Measurements from ENCODE around the gene CERCAM. TPM values are rescaled to one million over a fixed set of nuclear protein-coding genes. Genes with fewer than 3 reads are reported as not detected.
"Not testable (repeated sequence)": the region's sequence is repeated elsewhere in the genome, so short reads cannot be mapped to it uniquely, and the experiment has no call there.

Gene CERCAM
- polyA plus RNA-seq, 4 donors = 37.9 to 50.5 (median 40.8) TPM

DNA sequence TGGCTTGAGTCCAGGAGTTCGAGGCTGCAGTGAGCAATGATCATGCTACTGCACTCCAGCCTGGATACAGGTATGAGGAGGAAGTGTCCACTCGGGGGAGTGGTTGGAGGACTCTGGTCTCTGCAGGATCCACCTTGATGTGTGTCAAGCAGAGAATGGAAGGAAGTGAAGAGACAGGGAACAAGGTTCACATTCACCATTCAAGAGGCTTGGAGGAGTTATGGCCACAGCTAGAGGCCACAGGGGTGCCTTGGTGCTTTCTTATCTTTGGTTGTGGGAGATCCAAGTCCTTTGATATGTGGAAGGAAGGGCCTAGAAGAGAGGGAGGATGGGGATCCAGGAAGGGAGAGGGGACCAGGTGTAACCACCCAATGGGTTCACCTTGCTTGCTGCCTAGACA lies 5.4 kb upstream of the CERCAM start:
- no peak for DNase-seq (ENCODE audit: low read depth in 4 of 4, low spot score in 3 of 4)

DNA sequence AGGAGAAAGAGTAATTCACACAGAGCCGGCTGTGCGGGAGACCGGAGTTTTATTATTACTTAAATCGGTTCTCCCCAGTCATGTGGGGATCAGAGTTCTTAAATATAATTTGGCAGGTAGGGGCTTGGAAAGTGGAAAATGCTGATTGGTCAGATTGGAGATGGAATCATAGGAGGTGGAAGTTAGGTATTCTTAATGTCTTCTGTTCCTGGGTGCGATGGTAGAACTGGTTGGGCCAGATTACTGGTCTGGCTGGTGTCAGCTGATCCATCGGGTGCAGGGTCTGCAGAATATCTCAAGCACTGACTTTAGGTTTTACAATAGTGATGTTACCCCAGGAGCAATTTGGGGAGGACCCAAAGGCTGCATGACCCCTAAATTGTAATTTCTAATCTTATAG lies 4.6 kb upstream of the CERCAM start:
- DNase-seq (ENCODE audit: low read depth in 4 of 4, low spot score in 3 of 4) = no peak

DNA sequence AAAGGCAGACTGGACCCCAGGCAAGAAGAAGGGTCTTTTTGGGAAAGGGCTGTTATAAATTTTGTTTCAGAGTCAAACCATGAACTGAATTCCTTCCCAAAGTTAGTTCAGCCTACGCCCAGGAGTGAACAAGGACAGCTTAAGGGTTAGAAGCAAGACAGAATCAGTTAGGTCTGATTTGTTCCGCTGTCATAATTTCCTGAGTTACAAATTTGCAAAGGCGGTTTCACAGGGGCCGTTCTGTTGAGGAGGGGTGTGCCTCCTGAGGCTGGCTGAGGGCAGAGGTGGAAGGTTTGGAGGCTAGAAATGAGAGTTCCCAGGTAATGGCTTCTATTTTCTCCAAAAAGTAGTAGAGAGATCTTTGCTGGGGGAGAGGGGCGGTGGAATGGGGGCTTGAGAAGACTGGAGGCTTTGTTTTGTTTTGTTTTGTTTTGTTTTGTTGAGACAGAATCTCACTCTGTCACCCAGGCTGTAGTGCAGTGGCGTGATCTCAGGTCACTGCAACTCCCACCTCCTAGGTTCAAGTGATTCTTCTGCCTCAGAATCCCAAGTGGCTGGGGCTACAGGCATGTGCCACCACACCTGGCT lies 4.1 kb upstream of the CERCAM start:
- DNase-seq (ENCODE audit: low read depth in 4 of 4, low spot score in 3 of 4) = no peak

DNA sequence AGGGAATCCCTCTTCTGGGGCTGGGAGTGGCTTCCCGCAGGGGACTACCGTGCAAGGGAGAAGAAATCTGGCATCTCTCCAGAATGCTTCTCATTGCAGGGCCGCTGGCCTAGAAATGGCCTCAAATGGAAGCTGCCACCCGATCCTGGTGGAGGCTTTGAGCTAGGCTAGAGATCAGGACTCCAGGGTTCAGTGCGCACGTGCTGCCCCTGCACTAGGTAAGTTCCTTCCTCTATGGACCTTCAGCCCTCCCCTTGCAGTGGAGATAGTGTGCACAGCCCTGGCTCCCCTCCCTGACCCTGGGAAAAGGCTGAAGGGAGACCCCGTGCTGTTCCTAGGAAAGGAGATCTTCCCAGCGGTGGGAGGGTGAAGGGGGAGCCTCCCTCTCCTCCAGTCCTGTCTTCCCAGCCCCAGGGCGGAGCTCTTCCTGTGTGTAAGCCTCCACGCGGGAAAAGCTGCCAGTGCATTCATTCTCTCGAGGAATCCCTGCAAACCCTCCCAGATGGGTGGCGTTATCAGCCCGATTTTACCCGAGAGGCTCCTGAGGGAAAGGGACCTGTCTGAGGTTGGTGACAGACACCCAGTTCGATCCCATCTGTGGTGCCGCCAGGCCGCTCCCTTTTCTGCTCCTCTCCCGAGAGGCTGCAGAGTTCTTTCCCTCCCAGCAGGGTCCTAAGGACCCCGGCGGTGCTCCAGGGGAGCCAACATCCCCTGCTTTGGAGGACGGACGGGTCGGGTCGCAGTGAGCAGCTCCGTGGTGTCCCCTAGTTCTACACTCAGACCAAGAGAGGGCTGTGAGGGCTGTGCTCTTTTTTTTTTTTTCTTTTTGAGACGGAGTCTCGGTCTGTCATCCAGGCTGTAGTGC lies 1.4 kb upstream of the CERCAM start:
- no peak for DNase-seq (ENCODE audit: low read depth in 4 of 4, low spot score in 3 of 4)

DNA sequence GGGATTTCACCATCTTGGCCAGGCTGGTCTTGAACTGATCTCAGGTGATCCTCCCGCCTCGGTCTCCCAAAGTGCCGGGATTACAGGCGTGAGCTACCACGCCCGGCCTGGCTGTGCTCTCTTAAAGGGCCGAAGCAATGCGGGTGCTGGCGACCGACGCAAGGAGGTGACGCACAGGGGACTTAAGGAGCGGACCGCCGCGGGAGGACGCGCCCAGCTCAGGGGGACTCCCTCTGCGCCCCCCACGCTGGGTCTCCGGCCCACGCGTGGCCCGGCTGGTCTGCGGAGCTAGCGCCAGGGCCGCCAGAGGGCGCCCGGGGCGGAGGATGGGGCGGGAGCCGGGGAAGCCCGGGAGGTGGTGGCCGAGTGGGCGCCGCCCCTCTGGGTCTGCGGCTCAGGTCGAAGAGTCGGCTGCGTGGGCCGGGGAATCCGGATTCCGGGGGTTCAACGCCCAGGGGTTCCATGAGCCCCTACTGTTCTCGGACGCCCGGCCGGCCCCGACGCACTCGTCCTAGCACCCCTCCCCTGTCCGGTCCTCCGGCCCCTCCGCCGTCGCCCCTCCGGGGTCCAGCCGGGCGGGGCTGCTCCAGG lies 502 bp upstream of the CERCAM start:
- peak in 3 of 4 donors; percentile 54 to 67 (median 60) for DNase-seq (ENCODE audit: low read depth in 4 of 4, low spot score in 3 of 4)

DNA sequence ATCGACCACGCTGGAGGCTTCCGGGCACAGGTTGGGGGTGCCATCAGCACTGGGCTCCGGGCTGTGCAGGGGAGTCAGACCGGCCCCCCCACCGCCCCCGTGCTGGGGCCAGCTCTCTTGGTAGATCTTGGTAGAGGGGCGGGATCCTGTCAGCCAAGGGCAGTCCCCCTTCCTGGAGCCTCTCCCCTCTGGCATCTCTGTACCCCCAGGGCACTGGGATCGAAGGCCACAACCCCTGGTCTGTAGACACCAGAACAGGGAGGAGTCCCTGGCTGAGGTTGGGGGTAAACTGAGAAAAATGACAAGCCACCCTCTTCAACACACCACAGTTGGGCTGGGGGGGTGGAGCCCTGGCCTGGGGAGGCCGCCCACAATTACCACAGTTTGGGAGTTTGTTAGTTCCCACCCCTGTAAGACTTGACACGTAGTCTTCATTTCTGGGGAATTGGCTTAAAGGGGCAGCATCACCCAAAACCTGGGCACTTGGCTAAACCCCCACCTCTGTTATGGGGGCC lies 882 bp downstream of the CERCAM start:
- DNase-seq (ENCODE audit: low read depth in 4 of 4, low spot score in 3 of 4) = no peak

DNA sequence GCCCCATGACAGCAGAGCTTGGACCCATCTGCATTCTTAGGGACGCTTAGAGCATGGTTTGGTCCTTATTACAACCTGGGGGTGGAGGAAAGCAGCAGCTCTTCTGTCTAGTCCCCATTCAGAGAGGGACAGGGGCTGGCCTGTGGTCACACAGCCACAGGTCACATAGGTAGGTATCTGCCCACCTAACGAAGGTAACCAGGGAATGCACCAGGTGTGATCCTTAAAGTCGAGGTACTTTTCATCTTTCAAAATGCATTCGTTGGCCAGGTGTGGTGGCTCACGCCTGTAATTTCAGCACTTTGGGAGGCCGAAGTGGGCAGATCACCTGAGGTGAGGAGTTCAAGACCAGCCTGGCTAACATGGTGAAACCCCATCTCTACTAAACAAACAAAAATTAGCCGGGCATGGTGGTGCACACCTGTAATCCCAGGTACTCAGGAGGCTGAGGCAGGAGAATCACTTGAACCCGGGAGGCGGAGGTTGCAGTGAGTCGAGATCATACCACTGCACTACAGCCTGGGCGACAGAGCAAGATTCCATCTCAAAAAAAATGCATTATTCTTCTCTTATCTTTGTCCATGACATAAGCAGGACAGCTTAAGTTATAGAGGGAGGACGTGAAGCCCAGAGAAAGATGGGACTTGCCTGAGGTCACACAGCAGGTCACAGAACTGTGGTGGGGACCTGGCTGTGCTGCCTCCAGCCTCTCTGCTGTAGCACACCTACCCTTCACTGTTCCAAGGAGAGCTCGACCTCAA lies 1.5 kb downstream of the CERCAM start:
- not testable (repeated sequence) for DNase-seq (ENCODE audit: low read depth in 4 of 4, low spot score in 3 of 4)

DNA sequence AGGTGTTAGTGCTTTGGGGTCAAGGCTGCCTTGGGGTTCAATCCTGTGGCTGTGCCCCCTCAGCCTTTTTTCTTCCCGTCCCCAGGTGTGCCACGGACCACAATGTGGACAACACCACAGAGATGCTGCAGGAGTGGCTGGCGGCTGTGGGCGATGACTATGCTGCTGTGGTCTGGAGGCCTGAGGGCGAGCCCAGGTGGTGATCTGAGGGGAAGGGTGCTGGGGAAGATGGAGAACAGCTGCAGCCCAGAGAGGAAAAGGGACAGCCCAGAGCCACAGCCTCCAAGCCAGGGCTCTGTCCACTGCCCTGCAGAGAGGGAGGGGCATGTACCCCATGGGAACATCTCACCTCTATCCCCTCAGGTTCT lies 2.1 kb downstream of the CERCAM start:
- DNase-seq (ENCODE audit: low read depth in 4 of 4, low spot score in 3 of 4) = no peak

DNA sequence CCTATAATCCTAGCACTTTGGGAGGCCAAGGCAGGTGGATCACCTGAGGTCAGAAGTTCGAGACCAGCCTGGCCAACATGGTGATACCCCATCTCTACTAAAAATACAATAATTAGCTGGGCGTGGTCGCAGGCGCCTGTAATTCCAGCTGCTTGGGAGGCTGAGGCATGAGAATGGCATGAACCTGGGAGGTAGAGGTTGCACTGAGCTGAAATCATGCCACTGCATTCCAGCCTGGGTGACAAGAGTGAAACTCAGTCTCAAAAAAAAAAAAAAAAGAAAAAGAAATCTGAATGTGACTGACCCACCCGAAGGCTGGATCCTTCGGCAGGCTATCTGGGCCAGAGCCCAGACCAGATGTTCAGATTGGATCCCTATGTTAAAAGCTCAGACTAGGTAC lies 2.7 kb downstream of the CERCAM start:
- not testable (repeated sequence) for DNase-seq (ENCODE audit: low read depth in 4 of 4, low spot score in 3 of 4)

DNA sequence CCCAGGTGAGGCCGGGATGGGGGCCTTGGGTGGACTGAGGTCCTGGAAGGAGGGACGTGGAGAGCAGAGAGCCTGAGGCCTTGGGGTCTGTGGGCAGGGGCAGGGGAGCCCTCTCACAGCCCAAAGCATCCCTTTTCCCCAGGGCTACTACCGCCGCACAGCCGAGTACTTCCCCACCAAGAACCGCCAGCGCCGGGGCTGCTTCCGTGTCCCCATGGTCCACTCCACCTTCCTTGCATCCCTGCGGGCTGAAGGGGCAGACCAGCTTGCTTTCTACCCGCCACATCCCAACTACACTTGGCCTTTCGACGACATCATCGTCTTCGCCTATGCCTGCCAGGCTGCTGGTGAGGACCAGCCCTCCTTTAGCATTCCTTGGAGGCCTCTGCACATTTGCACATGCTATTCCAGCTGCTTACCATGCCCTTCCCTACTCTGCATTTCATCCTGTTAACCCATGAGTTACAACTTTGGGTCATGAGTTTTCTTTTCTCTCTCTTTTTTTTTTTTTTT lies 3.7 kb downstream of the CERCAM start:
- DNase-seq (ENCODE audit: low read depth in 4 of 4, low spot score in 3 of 4) = no peak

DNA sequence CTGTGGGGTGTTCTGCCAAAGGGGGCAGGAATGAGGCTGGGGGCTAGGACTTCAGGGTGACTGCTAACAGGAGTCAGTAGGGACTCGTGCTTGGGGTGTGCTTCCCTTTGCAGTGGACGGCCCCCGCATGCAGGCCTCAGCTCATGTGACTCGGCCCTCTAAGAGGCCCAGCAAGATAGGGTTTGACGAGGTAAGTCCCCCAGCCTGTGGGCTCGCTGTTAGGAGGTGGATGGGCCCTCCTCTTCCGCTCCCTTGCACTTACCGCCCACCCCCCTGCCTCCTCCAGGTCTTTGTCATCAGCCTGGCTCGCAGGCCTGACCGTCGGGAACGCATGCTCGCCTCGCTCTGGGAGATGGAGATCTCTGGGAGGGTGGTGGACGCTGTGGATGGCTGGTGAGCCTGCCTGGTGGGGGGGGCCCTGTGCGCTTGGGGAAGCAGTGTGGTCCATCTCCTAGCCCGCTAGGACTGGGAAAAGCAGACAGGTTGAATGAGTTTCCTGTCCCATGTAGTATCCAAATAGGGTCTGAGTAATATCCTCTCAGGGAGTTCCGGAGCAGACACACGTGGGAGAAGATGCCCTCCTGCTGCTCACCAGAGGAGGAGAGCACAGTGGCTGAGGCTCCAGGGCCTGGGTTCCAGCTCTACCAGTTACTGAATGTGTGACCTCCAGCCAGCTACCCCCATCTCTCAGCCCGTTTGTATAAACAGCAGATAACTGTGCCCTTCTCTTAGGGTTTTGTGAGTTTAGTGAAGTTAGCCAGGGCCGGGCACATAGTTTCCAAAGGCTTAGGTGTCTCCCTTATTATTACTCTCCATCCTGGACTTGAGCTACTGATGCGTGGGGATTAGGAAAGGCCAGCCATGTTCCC lies 8.2 kb downstream of the CERCAM start:
- no peak for DNase-seq (ENCODE audit: low read depth in 4 of 4, low spot score in 3 of 4)

DNA sequence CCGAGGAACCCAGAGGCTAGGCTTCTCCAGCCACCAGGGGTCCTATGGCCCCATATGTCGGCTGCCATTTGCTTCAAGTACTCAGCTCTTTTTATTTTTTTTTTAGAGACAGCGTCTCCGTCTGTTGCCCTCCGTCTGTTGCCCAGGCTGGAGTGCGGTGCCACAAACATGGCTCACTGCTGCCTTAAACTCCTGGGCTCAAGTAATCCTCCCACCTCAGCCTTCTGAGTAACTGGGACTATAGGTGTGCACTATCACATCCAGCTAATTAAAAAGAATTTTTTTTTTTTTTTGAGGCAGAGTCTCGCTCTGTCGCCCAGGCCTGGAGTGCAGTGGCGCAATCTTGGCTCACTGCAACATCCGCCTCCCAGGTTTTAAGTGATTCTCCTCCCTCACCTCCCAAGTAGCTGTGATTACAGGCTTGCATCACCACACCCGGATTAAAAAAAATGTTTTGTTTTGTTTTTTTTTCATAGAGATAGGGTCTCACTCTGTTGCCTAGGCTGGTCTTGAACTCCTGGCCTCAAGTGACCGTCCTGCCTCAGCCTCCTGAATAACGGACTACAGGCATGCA lies 8.9 kb downstream of the CERCAM start:
- no peak for DNase-seq (ENCODE audit: low read depth in 4 of 4, low spot score in 3 of 4)

DNA sequence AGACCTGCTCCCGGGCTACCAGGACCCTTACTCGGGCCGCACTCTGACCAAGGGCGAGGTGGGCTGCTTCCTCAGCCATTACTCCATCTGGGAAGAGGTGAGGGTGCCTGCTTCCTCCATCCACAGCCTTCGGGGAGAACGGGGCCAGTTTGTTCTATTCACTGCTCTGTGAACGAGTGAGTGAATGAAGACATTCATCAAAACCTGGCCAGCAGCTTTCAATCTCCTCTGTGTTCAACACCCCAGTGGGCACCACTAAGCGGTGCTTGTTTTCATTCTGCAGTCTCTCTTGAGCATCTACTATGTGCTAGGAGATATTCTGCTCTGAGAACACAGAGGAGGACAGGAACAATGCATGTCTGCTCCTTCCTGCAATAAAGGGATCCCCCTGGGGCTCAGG lies 10.6 kb downstream of the CERCAM start:
- no peak for DNase-seq (ENCODE audit: low read depth in 4 of 4, low spot score in 3 of 4)

DNA sequence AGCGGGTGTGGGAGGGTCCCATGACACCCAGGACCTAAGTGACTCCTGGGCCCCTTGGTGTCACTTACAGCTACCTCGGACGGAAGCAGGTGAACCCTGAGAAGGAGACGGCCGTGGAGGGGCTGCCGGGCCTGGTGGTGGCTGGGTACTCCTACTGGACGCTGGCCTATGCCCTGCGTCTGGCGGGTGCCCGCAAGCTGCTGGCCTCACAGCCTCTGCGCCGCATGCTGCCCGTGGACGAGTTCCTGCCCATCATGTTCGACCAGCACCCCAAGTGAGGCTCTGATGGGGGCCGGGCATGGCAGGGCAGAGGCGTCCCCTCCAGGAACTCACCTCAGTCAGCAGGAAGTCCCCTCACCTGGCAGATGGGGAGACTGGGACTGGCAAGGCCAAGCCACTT lies 13.7 kb downstream of the CERCAM start:
- DNase-seq (ENCODE audit: low read depth in 4 of 4, low spot score in 3 of 4) = no peak

DNA sequence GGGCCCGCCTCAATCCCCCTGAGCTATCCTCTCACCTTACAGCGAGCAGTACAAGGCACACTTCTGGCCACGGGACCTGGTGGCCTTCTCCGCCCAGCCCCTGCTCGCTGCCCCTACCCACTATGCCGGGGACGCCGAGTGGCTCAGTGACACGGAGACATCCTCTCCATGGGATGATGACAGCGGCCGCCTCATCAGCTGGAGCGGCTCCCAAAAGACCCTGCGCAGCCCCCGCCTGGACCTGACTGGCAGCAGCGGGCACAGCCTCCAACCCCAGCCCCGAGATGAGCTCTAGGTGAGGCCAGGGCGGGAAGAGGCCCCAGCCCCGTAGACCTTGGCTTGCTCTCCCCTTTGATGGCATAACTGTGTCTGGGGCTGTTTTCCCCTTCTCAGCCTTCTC lies 15.0 kb downstream of the CERCAM start:
- DNase-seq (ENCODE audit: low read depth in 4 of 4, low spot score in 3 of 4) = no peak

DNA sequence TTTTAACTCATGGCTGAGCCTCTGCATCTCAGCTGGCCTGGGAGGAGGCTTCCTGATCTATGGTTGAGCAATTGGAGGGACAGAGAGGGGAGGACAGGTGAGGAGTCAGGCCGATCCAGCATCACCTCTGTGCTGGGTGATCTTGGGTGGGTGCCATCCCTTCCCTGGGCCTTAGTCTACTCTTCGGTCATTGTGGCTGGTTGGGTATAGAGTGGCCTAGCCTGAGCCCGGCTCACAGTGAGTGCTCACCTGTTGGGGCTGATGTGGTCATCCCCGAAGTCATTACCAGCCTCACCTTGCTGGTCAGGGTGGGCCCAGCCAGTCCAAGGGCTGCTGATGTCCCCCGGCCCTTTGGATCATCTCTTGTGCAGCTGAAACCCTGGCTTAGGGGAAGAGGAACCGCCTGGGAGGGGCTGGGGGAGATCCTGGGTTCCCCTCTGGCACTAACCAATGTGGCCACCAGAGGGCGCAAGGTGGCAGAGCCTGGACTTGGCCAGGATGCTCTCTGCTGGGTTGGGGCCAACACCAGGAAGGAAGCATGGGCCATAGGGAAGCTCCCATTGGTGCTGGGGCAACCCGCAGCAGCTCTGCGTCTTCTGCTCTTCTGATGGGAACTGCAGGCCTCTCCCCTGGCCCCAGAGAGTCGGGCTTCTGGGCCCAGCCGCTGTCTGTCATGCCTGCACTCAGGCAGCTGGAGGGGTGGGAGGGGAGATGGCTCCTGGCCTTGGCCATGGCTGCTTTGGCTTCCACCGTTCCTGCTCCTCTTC lies 17.9 kb downstream of the CERCAM start:
- DNase-seq (ENCODE audit: low read depth in 4 of 4, low spot score in 3 of 4) = peak in 1 of 4 donors; percentile 30

DNA sequence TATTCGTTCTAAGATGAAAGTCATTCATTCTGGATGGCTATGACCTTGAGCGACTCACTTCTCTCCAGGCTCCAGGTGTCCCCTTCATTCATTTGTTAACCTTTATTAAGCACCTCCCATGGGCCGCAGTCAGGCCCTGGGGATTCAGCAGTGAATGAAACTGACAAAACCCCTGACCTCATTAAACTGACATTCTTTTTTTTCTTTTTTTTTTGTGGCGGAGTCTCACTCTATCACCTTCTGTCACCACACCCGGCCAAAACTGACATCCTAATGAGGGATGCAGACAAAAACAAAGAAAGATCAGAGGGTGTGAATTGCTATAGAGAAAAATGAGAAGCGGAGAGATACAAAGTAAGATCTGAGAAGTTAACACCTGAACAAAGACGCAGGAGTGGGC lies 18.6 kb downstream of the CERCAM start:
- DNase-seq (ENCODE audit: low read depth in 4 of 4, low spot score in 3 of 4) = no peak

DNA sequence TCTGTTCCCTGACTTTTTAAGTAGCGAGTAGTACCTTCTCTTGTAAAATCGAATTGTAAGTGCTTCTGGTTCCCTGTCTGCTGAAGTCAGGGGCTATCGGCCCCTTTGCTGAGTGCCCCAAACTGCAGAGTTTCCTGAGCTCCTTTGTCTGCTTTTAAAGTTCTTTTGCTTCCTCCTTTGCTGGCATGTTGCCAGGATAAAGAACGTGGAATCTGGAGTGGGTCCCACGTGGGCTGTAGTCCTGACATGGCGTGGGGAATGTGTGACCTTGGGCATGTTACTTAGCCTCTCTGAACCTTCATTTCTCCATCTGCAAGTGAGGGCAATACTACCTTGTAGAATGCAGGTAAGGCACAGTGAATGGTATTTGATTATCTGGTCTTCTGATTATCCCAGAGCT lies 21.5 kb downstream of the CERCAM start:
- no peak for DNase-seq (ENCODE audit: low read depth in 4 of 4, low spot score in 3 of 4)

DNA sequence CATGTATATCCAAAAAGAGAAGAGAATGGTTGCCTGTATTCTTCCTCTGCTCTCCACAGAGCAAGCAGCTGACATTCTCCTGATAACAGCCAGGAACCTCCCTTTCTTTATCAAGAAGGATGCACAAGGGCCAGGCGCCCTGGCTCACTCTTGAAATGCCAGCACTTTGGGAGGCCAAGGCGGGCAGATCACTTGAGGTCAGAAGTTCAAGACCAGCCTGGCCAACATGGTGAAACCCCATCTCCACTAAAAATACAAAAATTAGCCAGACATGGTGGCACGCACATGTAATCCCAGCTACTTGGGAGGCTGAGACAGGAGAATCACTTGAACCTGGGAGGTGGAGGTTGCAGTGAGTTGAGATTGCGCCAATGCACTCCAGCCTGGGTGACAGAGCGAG lies 25.8 kb downstream of the CERCAM start:
- not testable (repeated sequence) for DNase-seq (ENCODE audit: low read depth in 4 of 4, low spot score in 3 of 4)
